ENCODE results near the gene CCDC192.
"Not testable (repeated sequence)": the region's sequence is repeated elsewhere in the genome, so short reads cannot be mapped to it uniquely, and the experiment has no call there.

DNA sequence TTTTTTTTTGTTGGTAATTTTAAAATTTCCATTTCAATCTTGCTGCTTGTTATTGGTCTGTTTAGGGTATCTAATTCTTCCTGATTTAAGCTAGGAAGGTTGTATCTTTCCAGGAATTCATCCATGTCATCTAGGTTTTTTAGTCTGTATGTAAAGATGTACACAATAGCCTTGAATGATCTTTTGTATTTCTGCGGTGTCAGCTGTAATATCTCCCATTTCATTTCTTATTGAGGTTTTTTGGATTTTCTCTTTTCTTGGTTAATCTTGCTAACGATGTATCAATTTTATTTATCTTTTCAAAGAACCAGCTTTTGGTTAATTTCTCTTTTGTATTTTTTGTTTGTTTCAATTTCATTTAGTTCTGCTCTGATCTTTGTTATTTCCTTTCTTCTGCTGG is 79.3 kb downstream of the CCDC192 start:
- TF ChIP-seq, protein P1, sequence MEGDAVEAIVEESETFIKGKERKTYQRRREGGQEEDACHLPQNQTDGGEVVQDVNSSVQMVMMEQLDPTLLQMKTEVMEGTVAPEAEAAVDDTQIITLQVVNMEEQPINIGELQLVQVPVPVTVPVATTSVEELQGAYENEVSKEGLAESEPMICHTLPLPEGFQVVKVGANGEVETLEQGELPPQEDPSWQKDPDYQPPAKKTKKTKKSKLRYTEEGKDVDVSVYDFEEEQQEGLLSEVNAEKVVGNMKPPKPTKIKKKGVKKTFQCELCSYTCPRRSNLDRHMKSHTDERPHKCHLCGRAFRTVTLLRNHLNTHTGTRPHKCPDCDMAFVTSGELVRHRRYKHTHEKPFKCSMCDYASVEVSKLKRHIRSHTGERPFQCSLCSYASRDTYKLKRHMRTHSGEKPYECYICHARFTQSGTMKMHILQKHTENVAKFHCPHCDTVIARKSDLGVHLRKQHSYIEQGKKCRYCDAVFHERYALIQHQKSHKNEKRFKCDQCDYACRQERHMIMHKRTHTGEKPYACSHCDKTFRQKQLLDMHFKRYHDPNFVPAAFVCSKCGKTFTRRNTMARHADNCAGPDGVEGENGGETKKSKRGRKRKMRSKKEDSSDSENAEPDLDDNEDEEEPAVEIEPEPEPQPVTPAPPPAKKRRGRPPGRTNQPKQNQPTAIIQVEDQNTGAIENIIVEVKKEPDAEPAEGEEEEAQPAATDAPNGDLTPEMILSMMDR (IDR thresholded peaks at IDR 0.05), result not testable (repeated sequence)
- not testable (repeated sequence) for TF ChIP-seq EP300 (IDR thresholded peaks at IDR 0.05)

Data from ovary (tissue), 3 donors.